DND-41 (cell line): ENCODE results near the gene EAF2.

Source experiments
- ATAC-seq: fragments of 200-7000 bp; cut with Tn5 transposase; 3 replicates; pipeline ENCODE4 v1.9.1; 2021; ENCODE audit warnings: low read depth; ENCODE audit not compliant: insufficient read depth
- DNase-seq: peaks from one replicate; pipeline ENCODE4 v3.0.0-alpha.2; 2020
- H2AFZ ChIP-seq: 2 replicates; pipeline ENCODE4 v1.6.0; 2012; ENCODE audit warnings: low read depth, low read length
- H3K27ac ChIP-seq: 2 replicates; pipeline ENCODE4 v1.5.1; 2012; ENCODE audit warnings: low read length, inconsistent platforms
- H3K27me3 ChIP-seq: fragments of 200-600 bp; sonication (generic); 2 replicates; pipeline ENCODE4 v1.6.0; 2012; ENCODE audit warnings: low read length, mild to moderate bottlenecking, inconsistent platforms; ENCODE audit not compliant: insufficient read depth, poor library complexity
- H3K36me3 ChIP-seq: 2 replicates; pipeline ENCODE4 v1.5.1; 2012; ENCODE audit warnings: low read length, inconsistent platforms; ENCODE audit not compliant: insufficient read depth
- H3K4me1 ChIP-seq: 2 replicates; pipeline ENCODE4 v1.5.1; 2012; ENCODE audit warnings: mild to moderate bottlenecking, low read length; ENCODE audit not compliant: insufficient read depth
- H3K4me2 ChIP-seq: 2 replicates; pipeline ENCODE4 v1.6.0; 2012; ENCODE audit warnings: mild to moderate bottlenecking, moderate library complexity, low read length, inconsistent platforms; ENCODE audit not compliant: insufficient read depth
- H3K4me3 ChIP-seq, 2 experiments: fragments of 200-600 bp in 1 of 2; shearing (Covaris generic) in 1 of 2; 2 replicates each; pipeline ENCODE4 v1.5.1; 2012 to 2016; ENCODE audit warnings: inconsistent platforms in 2 of 2, low read length in 2 of 2, mild to moderate bottlenecking in 2 of 2, low read depth in 1 of 2, moderate library complexity in 1 of 2
- H3K79me2 ChIP-seq: 2 replicates; pipeline ENCODE4 v1.6.0; 2012; ENCODE audit warnings: low read length, inconsistent platforms; ENCODE audit not compliant: insufficient read depth
- H3K9ac ChIP-seq: 2 replicates; pipeline ENCODE4 v1.6.0; 2012; ENCODE audit warnings: low read depth, mild to moderate bottlenecking, inconsistent platforms, low read length, moderate library complexity
- H3K9me3 ChIP-seq: 2 replicates; pipeline ENCODE4 v1.5.1; 2012; ENCODE audit warnings: low read length, moderate library complexity, mild to moderate bottlenecking, inconsistent platforms; ENCODE audit not compliant: insufficient read depth, severe bottlenecking
- H4K20me1 ChIP-seq: 2 replicates; pipeline ENCODE4 v1.6.0; 2012; ENCODE audit warnings: low read length; ENCODE audit not compliant: insufficient read depth
- CTCF ChIP-seq: IDR thresholded peaks from 2 replicates; pipeline ENCODE4 v1.5.1; 2012; ENCODE audit warnings: borderline replicate concordance, low read length, moderate library complexity, mild to moderate bottlenecking; ENCODE audit not compliant: poor library complexity, severe bottlenecking; ENCODE audit errors: extremely low read depth
- EZH2 ChIP-seq: IDR thresholded peaks from 3 replicates; pipeline ENCODE4 v1.6.1; 2012; ENCODE audit warnings: borderline replicate concordance, low read depth, mild to moderate bottlenecking, moderate library complexity, low read length, inconsistent platforms; ENCODE audit not compliant: severe bottlenecking

The EAF2 gene

GRCh38 chr3:121896823-121897222, 61.8 kb downstream of the EAF2 start:
- Histone ChIP-seq H4K20me1 (no peaks in the 10 kb centered on the region), H3K9me3 (no peaks in the 10 kb centered on the region), H3K4me3 (no peak overlapping the region), H3K4me2 (no peak overlapping the region), H3K4me1 (no peaks in the 10 kb centered on the region), H3K9ac (no peak overlapping the region), H3K27me3 (no peaks in the 10 kb centered on the region), H3K36me3 (no peaks in the 10 kb centered on the region), H2AFZ (no peak overlapping the region), H3K27ac (no peak overlapping the region), H3K79me2 (no peaks in the 10 kb centered on the region)
- TF ChIP-seq CTCF (no peak), EZH2 (no peak)
- no peak for DNase-seq
- ATAC-seq = no peak

GRCh38 chr3:121897296-121897695, 62.3 kb downstream of the EAF2 start:
- no peak overlapping the region for H3K27ac ChIP-seq
- H3K9me3 ChIP-seq = no peaks in the 10 kb centered on the region
- ATAC-seq (no peak), DNase-seq (no peak)
- no peaks in the 10 kb centered on the region for H3K36me3 ChIP-seq
- no peak overlapping the region for H2AFZ ChIP-seq
- H3K9ac ChIP-seq = no peak overlapping the region
- no peaks in the 10 kb centered on the region for H4K20me1 ChIP-seq
- no peaks in the 10 kb centered on the region for H3K4me1 ChIP-seq
- TF ChIP-seq EZH2 (no peak), CTCF (no peak)
- no peak overlapping the region for H3K4me3 ChIP-seq
- H3K4me2 ChIP-seq = no peak overlapping the region
- no peaks in the 10 kb centered on the region for H3K27me3 ChIP-seq
- no peaks in the 10 kb centered on the region for H3K79me2 ChIP-seq

GRCh38 chr3:121913305-121913990, 78.4 kb downstream of the EAF2 start:
- Histone ChIP-seq H3K4me3 (no peak overlapping the region), H4K20me1 (no peaks in the 10 kb centered on the region), H3K27ac (no peak overlapping the region), H3K4me2 (no peak overlapping the region), H2AFZ (no peak overlapping the region), H3K36me3 (no peaks in the 10 kb centered on the region), H3K9me3 (no peaks in the 10 kb centered on the region), H3K79me2 (no peaks in the 10 kb centered on the region), H3K4me1 (no peaks in the 10 kb centered on the region), H3K9ac (no peak overlapping the region), H3K27me3 (no peaks in the 10 kb centered on the region)
- TF ChIP-seq CTCF (no peak), EZH2 (no peak)
- DNase-seq (no peak), ATAC-seq (no peak)
